Colonic mucosa (tissue), 4 donors: ENCODE data around the gene AUNIP. TPM values are rescaled to one million over a fixed set of nuclear protein-coding genes. Genes with fewer than 3 reads are reported as not detected.

ENCODE experiments used
- DNase-seq: peaks from one replicate; pipeline ENCODE4 v3.0.0-alpha.2; 2020
- H3K27ac ChIP-seq: fragments of 200-600 bp; one replicate; pipeline ENCODE4 v1.8.0; 2021
- H3K27me3 ChIP-seq: fragments of 200-600 bp; one replicate; pipeline ENCODE4 v1.8.0; 2021
- H3K36me3 ChIP-seq: fragments of 200-600 bp; one replicate; pipeline ENCODE4 v1.8.0; 2021
- H3K4me1 ChIP-seq: fragments of 200-600 bp; one replicate; pipeline ENCODE4 v1.8.0; 2021; ENCODE audit warnings: mild to moderate bottlenecking
- H3K4me3 ChIP-seq: fragments of 200-600 bp; one replicate; pipeline ENCODE4 v1.8.0; 2021
- H3K9ac ChIP-seq, 2 donors: one replicate each; pipeline ENCODE4 v1.7.0; 2013; ENCODE audit warnings: control low read depth in 2 of 2, low read depth in 2 of 2, low read length in 2 of 2
- H3K9me3 ChIP-seq: fragments of 200-600 bp; one replicate; pipeline ENCODE4 v1.8.0; 2021
- intact Hi-C: fragments of 100-400 bp; cut with DNase I; formaldehyde crosslinking; loops from one replicate; pipeline ENCODE4 v1.14.1; 2022
- total RNA-seq, 2 donors: library from RNA; stranded (reverse); fragmentation: NEBNext Ultra II Directional in 1 of 2; extraction: Animal tissue kit (Norgen Biotek cat#: 25700) in 1 of 2; gene quantifications; one replicate each; pipeline ENCODE4 v1.2.1, GENCODE V29; 2021
- TF ChIP-seq, protein P1 (sequence below): fragments of 200-600 bp; IDR thresholded peaks from one replicate; pipeline ENCODE4 v1.8.0; 2022; ENCODE audit warnings: antibody characterized with exemption, mild to moderate bottlenecking
- donor health status: healthy.
- donor health status: DM: no; HTN: no; CAD: no.
- donor health status: DM: no; HTN: no; CAD: no.

Gene AUNIP
- total RNA-seq, 2 donors from 2014 or later: 1.2 to 4.8 TPM

DNA sequence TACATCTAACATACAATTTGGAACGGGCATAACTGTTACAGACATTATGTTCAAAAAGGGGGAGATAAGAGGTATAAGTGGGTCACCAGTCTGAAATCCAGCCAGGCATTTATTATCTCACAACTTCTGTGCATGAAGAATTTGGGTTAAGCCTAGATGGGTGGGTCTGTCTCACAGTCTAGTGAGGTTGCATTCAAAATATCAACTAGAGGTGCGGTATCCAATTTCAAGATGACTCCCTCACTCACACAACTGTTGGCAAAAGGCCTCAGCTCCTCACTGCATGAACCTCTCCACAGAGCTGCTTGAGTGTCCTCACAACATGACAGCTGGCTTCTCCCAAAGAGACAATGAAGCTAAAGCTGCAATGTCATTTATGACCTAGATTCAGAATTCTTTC lies 4.7 kb downstream of the AUNIP start:
- H3K36me3 ChIP-seq: no peaks in the 10 kb centered on the region
- intact Hi-C loops: no loop called here
- H3K4me1 ChIP-seq: peaks cover 9% of the 10 kb centered on the region
- TF ChIP-seq, protein P1, sequence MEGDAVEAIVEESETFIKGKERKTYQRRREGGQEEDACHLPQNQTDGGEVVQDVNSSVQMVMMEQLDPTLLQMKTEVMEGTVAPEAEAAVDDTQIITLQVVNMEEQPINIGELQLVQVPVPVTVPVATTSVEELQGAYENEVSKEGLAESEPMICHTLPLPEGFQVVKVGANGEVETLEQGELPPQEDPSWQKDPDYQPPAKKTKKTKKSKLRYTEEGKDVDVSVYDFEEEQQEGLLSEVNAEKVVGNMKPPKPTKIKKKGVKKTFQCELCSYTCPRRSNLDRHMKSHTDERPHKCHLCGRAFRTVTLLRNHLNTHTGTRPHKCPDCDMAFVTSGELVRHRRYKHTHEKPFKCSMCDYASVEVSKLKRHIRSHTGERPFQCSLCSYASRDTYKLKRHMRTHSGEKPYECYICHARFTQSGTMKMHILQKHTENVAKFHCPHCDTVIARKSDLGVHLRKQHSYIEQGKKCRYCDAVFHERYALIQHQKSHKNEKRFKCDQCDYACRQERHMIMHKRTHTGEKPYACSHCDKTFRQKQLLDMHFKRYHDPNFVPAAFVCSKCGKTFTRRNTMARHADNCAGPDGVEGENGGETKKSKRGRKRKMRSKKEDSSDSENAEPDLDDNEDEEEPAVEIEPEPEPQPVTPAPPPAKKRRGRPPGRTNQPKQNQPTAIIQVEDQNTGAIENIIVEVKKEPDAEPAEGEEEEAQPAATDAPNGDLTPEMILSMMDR: no peak
- no peaks in the 10 kb centered on the region for H3K9me3 ChIP-seq
- H3K27me3 ChIP-seq: no peaks in the 10 kb centered on the region
- no peak overlapping the region for H3K4me3 ChIP-seq
- DNase-seq: no peak
- H3K27ac ChIP-seq: no peak overlapping the region
- no peak overlapping the region for H3K9ac ChIP-seq

- intact Hi-C loops: no loop called here
- DNase-seq: no peak
- no peak overlapping the region for H3K27ac ChIP-seq
- H3K36me3 ChIP-seq: no peaks in the 10 kb centered on the region
- TF ChIP-seq, protein P1: no peak
- H3K27me3 ChIP-seq: no peaks in the 10 kb centered on the region
- no peaks in the 10 kb centered on the region for H3K4me1 ChIP-seq
- H3K4me3 ChIP-seq: no peak overlapping the region
- no peak overlapping the region for H3K9ac ChIP-seq
- no peaks in the 10 kb centered on the region for H3K9me3 ChIP-seq
Observed at GRCh38 chr1:25848531-25848930, 10.7 kb downstream of the AUNIP start.

DNA sequence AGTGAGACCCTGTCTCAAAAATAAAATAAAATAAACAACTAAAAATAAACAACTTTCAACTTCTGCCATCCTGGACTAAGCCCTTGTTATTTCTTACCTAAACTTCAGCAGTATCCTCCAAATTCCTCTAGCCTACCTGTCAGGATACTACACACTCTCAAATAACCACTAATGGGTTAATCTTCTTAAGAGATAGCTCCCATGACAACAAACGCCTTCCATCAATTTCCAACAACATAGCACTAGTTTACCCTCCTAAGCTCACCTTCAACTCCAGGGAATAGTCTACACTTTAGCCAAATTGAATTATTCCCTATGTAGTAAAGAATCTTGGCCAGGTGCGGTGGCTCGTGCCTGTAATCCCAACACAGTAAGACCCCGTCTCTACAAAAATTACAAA lies 11.3 kb downstream of the AUNIP start:
- Histone ChIP-seq H3K36me3 (no peaks in the 10 kb centered on the region), H3K27ac (no peak overlapping the region), H3K4me1 (no peaks in the 10 kb centered on the region), H3K9me3 (no peaks in the 10 kb centered on the region), H3K9ac (no peak overlapping the region), H3K4me3 (no peak overlapping the region), H3K27me3 (no peaks in the 10 kb centered on the region)
- TF ChIP-seq, protein P1: no peak
- intact Hi-C loops: no loop called here
- no peak for DNase-seq

DNA sequence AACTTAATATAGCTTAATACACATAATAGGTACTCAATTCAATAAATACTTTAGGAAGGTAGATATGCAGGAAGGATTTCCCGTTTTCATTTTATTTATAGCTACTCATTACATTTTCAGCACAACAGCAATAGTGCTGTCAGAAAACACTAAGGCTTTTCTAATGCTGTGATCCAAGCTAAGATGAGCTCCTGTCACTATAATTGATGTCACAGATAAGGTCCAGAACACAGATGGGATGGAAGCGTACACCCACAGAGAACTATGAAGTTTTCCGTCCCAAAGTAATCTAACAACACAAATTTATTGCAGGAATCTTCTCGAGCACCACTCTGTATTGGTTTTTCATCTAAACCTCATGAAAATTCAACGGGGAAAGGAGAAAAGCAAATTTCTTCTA lies 13.6 kb downstream of the AUNIP start:
- H3K4me1 ChIP-seq: no peaks in the 10 kb centered on the region
- no peaks in the 10 kb centered on the region for H3K36me3 ChIP-seq
- intact Hi-C loops: no loop called here
- no peaks in the 10 kb centered on the region for H3K27me3 ChIP-seq
- H3K4me3 ChIP-seq: no peak overlapping the region
- DNase-seq: no peak
- no peaks in the 10 kb centered on the region for H3K9me3 ChIP-seq
- TF ChIP-seq, protein P1: no peak
- H3K9ac ChIP-seq: no peak overlapping the region
- no peak overlapping the region for H3K27ac ChIP-seq

GRCh38 chr1:25844536-25845337 lies 14.5 kb downstream of the AUNIP start:
- TF ChIP-seq, protein P1: no peak
- Histone ChIP-seq H3K27ac (no peak overlapping the region), H3K27me3 (no peaks in the 10 kb centered on the region), H3K9ac (no peak overlapping the region), H3K4me3 (no peak overlapping the region), H3K4me1 (no peaks in the 10 kb centered on the region), H3K9me3 (no peaks in the 10 kb centered on the region), H3K36me3 (no peaks in the 10 kb centered on the region)
- no peak for DNase-seq
- intact Hi-C loops: no loop called here
